HG03108 (cell line): Measurements from ENCODE around the gene KRTAP10-9.
"Not testable (repeated sequence)": the region's sequence is repeated elsewhere in the genome, so short reads cannot be mapped to it uniquely, and the experiment has no call there.

Experiments used
- ATAC-seq: cut with Tn5 transposase; IDR thresholded peaks from one replicate; pipeline ENCODE4 v1.9.1; 2021; ENCODE audit warnings: moderate library complexity; ENCODE audit not compliant: unreplicated experiment

KRTAP10-9 gene, protein sequence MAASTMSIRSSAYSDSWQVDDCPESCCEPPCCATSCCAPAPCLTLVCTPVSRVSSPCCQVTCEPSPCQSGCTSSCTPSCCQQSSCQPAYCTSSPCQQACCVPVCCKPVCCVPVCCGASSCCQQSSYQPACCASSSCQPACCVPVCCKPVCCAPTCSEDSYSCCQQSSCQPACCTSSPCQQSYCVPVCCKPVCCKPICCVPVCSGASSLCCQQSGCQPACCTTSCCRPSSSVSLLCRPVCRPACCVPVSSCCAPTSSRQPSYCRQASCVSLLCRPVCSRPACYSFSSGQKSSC

DNA sequence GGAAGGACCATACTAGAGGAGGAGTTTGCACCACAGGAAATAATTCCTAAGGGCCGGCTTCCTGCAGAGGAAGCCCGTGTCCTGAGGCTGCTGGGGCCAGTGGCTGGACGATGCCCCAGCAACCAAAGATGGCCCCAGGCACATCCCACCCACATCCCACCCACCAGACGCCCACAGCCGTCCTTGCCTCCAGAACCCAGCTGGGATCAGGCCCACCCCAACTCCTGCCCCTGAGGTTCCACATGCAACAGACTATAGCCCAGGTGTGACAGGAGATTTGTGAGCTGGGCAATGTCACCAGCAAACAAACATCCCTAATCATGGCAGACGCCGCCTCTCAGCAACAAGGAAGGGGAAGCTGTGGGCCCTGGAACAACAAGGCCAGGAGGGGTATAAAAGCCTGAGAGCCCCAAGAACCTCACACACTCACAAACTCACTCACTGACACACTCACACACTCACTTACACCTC lies at the start of gene KRTAP10-9:
Gene KRTAP10-9, plus strand, starts transcription at position 421 of the 471 bp plus-strand sequence. CDS start 79 bp downstream, outside the sequence.
- no peak for ATAC-seq

DNA sequence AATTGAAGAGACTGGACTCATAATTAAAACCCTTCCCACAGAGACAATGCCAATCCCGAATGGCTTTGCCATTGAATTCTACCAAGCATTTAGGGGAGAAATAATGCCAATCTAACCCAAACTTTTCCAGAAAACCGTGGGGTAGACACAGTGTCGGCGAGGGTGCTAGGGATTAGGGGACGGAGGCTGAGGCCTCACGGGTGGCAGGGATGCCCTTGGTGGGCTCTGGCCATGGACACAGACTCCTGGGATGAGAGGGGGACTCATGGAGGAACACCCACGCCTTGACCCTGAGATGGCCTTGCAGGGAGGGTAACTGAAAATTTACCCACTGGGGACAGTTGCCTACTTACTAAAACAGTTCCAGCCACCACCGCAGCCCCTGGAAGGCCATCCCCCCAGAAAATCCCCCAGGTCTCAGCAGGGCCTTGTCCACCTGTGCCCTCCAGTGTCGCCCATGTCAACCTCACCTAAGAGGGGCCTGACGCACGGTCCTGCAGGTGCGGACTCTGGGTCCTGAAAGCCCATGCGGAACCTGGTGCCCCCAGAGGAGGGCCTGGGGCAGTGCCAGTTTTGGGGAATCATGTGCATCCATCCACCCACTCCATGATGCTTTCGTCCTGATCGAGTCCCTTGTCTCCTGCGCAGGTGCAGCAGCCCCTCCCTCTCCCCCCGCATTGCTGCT lies 48.4 kb upstream of the KRTAP10-9 start:
- no peak for ATAC-seq

DNA sequence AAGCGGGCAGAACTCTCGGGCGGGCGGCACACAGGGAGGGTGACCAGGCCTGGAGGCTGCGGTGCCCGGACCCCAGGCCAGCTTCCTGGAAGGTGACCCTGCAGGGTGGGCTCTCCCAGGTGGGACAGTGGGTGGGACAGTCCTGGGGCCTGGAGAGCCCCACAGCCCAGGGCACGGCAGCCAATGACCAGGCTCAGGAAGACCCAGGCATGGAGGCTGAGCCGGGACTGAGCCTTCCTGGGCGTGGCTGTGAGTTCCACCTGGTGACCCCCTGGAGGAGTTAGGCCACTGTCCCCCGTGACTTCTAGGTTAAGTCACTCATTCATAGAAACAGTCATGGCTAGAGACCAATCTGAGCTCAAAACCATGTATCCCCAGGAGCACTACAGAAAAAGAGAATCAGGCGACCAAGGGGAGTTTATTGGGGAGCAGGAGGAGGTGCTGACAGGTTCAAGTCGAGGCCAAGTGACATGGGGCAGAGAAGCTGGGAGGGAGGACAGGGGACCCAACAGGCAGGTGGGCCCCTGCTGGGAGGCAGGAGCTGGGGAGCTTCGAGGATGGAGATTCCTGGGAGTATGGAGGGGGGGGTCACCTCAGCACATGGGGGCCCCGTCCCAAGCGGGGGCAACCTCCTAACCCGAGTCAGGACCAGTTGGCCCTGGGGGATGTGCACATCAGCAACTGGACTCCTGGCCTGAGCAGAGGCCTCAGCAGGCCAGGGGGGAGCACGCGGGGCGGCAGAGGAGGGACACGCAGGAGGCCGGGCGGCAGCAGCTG lies 47.6 kb upstream of the KRTAP10-9 start:
- no peak for ATAC-seq

- ATAC-seq = no peak
Observed at GRCh38 chr21:44579833-44580144, 47.1 kb upstream of the KRTAP10-9 start.

DNA sequence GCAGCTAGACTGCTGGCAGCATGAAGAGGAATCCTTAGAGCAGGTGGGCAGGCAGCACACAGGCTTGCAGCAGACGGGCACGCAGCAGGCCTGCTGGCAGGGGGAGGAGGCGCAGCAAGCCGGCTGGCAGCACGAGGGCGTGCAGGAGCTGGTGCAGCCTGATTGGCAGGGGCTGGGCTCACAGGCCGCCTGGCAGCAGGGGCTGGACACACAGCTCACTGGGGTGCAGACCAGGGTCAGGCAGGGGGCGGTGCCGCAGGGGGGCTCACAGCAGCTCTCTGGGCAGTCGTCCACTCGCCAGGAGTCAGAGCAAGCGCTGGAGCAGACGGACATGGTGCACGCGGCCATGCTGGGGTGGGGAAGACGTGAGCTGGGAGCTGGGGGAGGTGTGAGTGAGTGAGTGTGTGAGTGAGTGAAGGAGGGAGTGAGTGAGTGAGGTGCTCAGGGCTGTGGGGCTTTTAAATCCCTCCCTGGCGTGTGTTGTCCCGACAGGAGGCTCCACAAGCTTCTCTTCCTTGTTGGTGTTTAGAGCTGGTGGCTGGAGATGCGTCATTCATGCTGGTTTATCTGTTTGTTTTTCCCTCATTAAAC lies 46.6 kb upstream of the KRTAP10-9 start, which contains the start of gene KRTAP10-5:
Gene KRTAP10-5, minus strand, starts transcription at position 374 of the 591 bp plus-strand sequence. Its CDS starts 26 bp downstream, at position 348.
- ATAC-seq = not testable (repeated sequence)

GRCh38 chr21:44581158-44581557 lies 45.7 kb upstream of the KRTAP10-9 start:
- ATAC-seq = no peak

DNA sequence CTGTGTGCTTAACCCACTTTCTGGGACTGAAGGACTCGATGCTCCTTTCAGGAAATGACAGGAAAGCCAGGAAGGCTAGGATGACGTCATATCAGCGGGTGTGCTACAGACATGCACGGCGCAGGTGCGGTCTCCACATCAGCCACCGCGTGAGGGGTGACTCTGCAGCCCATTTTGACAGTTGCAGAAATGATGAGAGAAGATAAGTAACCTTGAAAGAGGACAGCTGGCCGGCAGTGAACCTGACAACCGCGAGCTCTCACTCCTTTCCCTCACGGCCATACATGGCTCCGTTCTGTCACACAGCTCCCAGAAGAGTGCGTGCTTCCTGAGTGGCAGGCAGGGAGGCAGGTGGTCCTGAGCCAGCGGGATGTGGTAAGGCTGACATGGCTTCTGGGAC lies 44.8 kb upstream of the KRTAP10-9 start:
- ATAC-seq = no peak

DNA sequence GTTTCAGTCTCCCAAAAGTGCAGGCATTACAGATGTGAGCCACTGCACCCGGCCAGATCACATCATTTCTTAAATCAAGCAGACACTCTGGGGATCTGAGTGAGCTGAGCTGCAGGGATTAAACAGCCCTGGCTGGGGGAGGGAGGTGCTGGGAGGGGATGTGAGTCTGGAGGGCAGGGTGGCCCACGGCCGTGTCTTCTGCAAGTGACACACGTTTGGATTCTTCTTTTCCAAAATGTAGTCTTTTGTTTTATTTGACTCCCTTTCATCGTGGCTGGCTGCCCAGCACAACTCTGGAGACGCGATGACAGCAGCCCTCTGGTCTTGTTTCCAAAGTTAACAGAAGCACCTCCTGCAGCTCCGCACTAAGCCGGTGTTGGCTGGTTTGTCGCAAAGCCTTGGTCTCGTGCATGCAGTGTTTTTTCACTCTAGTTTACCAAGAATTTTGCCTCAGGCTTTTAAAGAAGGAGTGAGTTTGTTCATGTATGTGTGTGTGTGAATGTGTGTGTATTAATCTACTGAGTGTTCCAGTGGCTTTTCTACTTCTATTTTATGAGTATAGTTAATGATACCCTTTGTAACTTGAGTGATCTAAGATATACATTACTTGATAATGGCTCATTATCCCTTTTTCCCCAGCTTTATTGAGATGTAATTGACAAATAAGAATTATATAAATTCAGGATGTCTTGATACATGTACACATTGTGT lies 43.6 kb upstream of the KRTAP10-9 start:
- no peak for ATAC-seq

GRCh38 chr21:44583800-44584147 lies 43.1 kb upstream of the KRTAP10-9 start:
- no peak for ATAC-seq

DNA sequence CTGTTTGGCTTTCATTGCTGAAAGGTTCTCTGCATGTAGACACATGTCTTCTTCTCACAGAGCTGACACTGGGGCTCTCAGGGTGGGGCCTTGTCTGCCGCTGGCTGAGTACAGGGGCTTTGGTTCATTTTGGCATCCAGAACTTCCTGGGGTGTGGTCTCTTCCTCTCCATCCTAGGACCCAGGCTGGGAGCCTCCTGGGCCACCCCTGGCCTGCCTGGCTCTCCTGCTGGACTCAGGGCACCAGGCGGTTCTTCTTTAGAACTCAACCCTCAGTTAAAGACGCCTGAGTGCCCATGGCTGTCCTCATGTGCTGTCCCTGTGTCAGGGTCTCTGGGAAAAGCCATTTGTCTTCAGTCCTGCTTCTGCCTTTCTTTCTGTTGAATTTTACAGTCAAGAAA lies 41.0 kb upstream of the KRTAP10-9 start:
- no peak for ATAC-seq

- ATAC-seq = no peak
Observed at GRCh38 chr21:44589094-44589493, 37.8 kb upstream of the KRTAP10-9 start.

- ATAC-seq = no peak
Observed at GRCh38 chr21:44589586-44590305, 37.1 kb upstream of the KRTAP10-9 start.

GRCh38 chr21:44590311-44590721 lies 36.6 kb upstream of the KRTAP10-9 start:
- no peak for ATAC-seq

DNA sequence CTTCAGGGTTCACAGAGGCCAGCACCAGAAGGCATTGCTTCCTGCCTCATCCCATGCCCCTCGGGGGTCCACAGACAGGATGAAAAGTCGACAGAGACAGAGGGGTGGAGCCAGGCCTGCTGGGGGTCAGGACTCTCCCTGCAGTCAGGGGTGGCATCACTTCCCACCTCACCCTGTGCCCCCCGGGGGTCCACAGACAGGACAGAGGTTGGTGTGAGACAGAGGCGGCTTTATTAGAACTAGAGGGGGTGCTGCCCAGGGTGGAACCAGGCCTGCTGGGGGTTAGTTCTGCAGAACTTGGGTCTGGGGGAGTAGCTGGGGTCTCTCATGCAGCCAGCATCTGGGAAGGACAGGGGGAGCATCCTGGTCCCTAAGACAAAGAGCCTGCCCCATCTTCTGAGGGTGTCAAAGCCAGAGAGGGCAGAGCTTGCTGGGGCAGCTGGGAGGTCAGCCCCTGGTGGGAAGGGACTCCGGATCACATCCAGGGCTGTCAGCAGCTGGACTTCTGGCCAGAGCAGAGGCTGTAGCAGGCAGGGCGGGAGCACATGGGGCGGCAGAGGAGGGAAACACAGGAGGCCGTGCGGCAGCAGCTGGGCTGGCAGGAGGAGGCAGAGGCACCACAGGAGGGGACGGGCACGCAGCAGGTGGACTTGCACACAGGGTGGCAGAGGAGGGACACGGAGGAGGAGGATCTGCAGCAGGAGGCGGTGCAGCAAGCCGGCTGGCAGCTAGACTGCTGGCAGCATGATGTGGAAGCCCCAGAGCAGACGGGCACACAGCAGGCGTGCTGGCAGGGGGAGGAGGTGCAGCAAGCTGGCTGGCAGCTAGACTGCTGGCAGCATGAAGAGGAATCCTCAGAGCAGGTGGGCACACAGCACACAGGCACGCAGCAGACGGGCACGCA lies 35.7 kb upstream of the KRTAP10-9 start:
- ATAC-seq = not testable (repeated sequence)

GRCh38 chr21:44591801-44592130 lies 35.1 kb upstream of the KRTAP10-9 start:
- ATAC-seq = not testable (repeated sequence)

DNA sequence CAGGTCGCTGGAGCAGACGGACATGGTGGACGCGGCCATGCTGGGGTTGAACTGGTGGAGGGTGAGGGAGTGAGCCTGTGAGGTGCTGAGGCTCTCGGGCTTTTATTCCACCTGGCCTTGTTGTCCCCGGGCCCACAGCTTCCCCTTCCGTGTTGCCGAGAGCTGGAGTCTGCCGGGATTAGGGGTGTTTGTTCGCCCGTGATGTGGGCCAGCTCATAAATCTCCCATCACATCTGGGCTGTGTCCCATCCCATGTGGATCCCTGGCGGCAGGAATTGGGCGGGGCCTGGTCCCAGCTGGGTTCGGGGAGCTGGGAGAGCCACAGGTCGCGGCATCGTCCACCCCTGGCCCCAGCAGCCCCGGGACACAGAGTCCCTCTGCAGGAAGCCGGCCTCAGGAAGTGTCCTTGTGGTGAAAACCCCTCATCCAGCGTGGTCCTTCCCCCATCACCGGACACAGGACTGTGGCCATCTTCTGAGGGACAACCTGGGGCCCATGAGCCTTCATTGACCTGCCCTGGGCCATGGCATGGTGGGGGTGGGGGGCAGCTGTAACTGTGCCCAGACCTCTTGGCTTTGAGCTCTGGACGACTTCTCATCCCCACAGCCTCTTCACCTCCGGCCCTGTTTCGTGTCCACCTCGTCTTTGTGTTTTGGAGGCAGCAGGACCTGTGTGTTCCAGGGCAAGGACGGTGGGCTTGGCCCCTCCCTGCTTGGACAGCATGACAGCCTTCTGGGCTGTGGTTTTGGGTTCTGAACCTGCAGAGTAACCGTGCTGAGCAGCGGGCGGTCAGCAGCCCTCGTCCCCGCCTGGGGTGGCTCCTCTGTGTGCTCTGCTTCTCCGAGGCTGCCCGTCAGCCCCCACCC lies 34.2 kb upstream of the KRTAP10-9 start, which contains the start of gene KRTAP10-6:
Gene KRTAP10-6, minus strand, starts transcription at position 60 of the 866 bp plus-strand sequence. Its CDS starts 21 bp downstream, at position 39.
- no peak for ATAC-seq

GRCh38 chr21:44593598-44594405 lies 33.1 kb upstream of the KRTAP10-9 start:
- ATAC-seq = no peak
